Ammon's horn (tissue), 1 donor: ENCODE measurements around the gene NTRK2.

Experiments used
- DNase-seq: peaks from one replicate; pipeline ENCODE4 v3.0.0-alpha.2; 2016; ENCODE audit warnings: low spot score

Gene NTRK2

DNA sequence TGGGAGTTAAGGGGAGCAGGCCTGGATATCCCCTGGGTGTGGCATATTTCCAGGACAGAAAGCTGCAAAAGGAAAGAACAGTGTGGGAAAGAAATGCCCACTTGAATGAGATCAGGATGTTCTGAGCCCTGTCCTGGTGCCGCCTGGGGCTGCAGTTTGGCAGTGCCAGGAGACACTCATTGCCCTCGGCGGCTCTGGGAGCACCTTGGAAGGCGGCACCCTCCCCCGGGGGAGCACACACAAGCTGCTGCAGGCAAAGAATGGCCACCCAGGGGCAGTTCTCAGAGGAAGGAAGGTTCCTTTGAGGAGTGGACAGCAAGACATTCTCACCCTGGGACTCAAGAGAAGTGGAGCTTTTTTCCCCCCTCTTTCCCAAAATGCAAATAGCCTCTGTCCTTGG is 305.3 kb downstream of the NTRK2 start:
- DNase-seq = peak; percentile 81

DNA sequence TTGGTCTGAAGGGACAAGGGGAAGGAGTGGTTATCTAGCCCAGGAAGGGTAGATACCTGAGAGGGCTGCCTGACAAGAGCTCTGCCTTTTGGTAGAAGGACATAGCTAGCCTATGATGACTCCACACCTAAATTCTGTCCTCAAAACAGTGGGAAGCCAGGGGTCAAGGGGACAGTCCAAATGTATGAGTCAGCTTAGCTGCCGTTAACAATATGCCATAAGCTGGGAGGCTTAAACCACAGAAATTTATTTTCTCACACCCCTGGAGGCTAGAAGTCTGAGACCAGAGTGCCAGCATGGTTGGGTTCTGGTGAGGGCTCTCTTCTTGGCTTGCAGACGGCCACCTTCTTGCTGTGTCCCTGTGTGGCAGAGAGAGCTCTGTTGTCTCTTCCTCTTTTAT is 306.4 kb downstream of the NTRK2 start:
- no peak for DNase-seq

- no peak for DNase-seq
Observed at GRCh38 chr9:84978661-84979060, 309.1 kb downstream of the NTRK2 start.

DNA sequence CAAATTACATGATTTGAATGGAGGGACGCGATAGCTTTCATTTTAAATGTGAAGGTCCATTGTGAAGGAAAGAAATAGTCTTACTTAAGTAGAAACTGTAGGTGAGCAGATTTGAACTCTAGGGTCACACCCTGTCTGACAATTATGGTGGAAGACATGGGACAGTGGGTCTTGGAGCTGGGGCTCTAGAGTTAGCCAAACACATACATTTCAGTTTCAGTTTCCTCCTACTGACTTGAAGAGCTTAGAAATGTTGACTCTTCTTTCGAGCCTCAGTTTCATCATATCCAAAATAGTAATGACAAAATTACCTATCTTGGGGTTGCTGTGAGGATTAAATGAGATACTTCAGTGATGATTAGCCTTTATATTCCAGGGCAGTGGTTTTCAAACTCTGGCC is 314.2 kb downstream of the NTRK2 start:
- no peak for DNase-seq

DNA sequence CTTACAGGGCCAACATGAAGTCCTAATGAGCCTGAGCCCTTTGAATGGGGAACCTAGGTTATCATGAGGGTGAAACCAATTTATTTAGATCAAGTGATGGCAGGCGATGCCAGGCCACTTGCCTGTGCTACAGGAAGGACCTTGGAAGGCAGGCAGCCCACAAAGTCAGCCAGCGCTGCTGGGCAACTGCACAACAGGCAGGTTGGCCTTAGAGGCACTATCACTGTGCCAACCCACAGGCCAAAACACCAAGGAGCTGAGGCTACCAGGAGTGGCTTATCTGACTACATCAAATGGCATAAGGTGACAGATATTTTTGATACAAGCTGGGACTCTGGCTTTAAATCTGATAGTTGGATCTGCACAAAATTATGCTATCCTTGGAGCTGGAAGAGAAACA is 319.1 kb downstream of the NTRK2 start:
- DNase-seq = no peak

DNA sequence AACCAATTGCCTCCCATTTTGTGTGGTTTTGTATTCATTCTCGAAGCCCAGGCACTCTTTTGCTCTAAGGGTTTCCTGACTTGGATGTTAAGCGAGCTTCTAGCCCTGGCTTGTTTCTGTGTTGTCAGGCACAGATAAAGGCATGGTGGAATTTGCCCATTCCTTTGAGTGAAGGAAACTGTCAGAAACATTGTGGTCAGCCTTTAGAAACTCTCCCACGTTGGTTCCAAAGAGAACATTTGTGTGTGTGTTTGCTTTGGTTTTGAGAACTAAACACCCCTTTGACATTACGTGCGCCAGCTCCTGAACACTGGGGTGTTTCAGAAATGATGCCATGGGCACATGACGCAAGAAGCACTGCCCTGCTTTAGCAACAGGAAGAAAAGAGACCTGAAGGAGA is 320.9 kb downstream of the NTRK2 start:
- peak; percentile 90 for DNase-seq

DNA sequence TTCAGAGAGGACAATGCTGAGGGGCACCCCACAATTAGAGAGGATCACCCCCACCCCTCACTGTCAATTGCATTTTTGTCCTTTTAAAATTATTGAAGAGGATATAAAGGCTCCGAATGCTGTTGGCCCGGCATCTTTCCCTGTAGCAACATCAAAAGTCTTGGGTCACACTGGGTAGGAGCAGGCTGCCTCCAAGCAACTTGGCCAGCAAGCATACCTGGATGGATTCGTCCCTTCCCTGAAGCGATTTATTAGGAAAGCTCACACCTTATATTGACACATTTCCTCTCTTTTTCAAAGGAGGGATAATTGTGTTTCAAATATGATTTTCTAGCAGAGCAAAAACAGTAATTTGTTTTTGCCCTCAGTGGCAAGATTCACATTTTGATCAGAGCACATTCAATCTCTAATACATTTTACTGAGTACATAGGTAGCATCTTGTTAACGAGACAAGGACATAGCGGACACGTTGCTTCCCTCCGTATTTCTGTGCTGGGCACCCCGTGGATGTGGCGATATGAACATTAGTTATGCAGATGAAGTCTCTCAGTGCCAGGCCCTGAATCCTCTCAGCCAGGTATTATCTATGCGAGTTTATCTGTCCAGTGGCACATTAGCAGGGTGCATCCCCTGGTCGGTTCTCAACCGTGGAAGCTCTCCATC is 321.5 kb downstream of the NTRK2 start:
- DNase-seq = no peak

- DNase-seq = peak; percentile 90
Observed at GRCh38 chr9:84991514-84991870, 322.0 kb downstream of the NTRK2 start.

DNA sequence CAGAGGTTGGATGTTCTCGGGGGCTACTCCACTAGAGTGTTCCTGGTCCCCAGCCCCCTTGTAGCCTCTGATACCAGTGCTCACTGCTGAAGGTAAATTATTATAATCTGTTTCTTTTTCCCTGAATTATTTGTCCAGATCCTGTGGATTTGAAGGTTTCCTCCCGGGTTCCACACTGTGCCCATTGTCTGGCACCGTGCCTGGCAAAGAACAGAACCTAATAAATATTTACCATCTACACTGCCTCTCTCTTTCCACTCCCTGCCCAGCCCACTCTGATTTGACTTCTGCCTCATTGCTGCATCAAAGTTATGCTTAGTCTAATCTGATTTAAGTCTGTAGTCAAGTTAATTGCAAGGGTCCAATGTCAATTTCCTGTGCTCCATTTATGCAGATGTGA is 322.9 kb downstream of the NTRK2 start:
- DNase-seq = no peak

GRCh38 chr9:84993105-84993504 is 323.6 kb downstream of the NTRK2 start:
- DNase-seq = no peak

DNA sequence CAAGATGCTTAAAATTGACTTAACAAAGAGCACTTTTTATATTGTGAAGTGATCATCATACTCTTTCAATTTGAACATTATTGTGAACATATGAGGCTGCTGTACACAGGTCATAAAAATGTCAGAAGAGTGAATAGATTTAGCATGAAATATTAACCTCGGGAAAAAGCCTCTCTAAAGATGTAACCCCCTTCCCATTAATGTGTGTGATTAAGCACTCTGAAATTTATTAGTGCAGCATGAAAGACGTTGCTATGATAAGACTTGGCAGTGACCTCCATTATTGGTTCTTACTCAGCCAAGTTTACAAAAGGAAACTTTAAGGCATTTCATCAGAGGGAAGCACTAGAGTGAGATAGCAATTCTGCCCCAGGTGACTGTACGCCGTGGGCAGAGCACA is 326.5 kb downstream of the NTRK2 start:
- no peak for DNase-seq

DNA sequence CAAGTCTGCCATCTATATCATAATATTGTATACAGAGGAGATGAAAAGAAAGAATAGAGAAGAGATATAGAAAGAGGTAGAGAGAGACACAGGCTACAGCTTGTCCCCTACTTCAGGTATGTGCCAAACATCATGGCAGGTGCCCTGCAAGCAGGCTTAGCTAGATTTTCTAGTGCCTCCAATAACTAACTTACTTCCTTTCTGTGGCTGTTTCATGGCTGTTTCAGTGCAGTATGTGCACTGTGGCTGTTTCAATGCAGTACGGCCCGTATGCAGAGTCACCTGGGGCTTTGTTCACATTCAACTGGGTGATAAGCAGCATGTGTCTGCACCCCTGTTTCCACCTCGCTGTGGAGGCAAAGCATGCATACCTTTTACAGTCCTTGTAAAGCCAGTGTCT is 327.2 kb downstream of the NTRK2 start:
- DNase-seq = no peak

GRCh38 chr9:84997472-84997871 is 327.9 kb downstream of the NTRK2 start:
- no peak for DNase-seq

DNA sequence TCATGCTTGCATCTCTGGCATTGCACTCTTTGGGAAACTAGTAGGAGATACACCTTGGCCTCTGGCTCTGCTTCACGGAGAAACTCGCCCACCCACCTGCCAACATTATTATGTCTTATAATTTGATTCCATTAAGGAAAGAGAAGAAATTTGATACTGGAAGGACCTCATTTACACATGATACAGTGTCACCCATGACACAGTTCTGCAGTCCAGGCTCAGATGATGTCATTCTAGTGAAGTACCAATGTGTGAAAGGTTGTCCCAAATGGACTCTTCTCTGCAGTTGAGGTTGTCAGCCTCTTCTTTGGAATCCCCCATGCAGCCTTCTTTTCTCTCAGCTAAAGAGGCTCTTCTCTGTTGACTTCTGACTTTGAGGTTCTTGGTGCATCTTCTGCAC is 329.1 kb downstream of the NTRK2 start:
- no peak for DNase-seq

DNA sequence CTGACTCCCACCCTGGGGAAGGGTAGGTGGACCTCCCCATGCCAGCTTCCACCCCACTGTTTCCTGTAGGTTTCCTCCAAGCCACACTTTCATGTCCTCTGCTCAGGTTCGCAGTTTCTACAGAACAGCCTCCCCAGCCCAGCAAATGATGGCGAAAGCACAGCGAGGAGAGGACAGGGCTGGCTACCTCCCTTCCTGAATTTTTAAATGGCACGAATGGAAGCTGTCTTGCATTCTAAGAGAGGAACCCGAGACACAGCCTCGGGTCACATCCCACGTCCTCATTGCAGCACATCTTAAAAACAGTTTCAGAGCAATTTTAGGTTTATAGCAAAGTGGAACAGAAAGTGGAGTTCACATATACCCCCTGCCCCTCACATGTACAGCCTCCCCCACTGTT is 330.3 kb downstream of the NTRK2 start:
- no peak for DNase-seq

GRCh38 chr9:85001925-85002324 is 332.4 kb downstream of the NTRK2 start:
- DNase-seq = no peak

GRCh38 chr9:85004818-85005413 is 335.4 kb downstream of the NTRK2 start:
- no peak for DNase-seq

GRCh38 chr9:85007748-85008147 is 338.2 kb downstream of the NTRK2 start:
- DNase-seq = no peak

DNA sequence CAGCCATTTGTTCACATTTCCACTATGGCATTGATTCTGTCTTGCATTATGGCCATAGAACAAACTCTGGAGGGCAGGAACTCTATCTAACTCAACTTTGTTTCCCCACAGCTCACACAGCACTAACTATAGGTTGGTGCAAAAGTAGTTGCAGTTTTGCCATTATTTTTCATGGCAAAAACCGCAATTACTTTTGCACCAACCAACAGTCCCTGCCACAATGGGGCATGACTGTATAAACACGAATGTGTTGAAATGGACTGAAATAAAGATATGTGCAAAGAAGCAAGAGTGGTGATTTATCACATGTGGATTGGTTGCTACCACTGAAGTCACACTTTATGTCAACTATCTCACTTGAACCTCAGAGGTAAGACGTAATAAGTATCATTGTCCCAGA is 338.7 kb downstream of the NTRK2 start:
- DNase-seq = no peak

- no peak for DNase-seq
Observed at GRCh38 chr9:85009251-85009650, 339.7 kb downstream of the NTRK2 start.

DNA sequence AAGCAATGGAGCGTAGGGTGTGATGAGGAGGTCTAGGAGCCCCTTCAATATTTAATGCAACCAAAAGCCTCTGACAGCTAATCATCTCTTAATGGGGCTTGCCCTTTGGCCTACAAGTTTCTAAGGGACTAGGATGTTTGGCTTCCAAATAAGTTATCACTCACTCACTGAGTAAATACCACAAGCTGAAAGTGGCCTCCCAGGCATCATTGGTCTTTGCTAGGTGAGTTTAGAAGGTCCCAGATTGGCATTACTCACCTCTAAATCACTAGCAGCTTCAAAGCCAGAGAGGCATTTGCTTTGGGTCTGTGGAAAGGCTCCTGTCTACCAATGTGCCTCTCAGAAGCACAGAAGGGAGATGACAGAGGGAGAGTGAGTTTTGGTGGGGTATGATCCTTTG is 344.2 kb downstream of the NTRK2 start:
- no peak for DNase-seq

DNA sequence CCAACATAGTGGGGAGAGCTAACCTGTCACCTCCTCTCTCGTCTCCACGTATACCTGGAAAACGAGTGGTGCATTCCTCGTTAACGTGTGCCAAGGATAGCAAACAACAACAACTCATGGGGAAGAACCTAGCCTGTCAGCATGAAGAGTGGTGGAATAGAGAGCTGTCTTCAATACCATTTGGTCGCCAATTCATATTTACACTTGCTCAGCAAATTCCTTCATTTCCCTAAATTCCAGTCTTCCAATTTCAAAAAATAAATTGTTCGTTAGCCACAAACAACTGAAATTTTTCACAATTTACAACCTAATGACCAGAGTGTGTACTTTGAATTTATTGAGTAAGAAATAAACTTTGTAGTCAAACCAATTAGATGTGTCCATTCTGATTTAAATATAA is 344.8 kb downstream of the NTRK2 start:
- no peak for DNase-seq

DNA sequence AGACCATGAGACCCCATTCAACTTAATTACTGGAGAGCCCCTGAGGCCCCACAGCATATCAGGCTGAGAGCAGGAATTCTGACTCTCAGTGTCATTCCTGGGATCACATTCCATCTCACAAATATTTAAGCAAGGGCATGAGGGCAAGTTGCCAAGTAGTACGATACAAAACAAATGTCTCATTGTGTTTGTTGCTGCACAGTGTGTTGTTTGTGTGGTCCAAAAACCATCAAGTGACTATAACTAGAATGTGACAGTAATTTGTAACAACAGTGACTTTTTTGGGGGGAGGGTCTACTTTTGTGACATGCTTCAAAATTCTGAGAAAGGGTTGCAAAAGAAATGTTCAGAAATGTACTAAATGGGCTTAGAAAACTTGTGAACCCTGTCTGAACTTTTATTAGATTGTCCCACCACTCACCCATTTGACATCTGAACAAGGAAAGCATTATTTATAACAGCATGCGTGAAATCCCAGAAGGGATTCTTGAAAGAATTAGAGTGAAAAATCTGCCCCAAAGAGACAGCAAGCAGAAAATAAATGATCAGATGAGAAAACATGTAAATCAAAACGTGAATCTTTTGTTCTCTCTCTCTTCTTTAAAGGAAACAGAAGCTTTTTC is 347.0 kb downstream of the NTRK2 start:
- DNase-seq = peak; percentile 86

DNA sequence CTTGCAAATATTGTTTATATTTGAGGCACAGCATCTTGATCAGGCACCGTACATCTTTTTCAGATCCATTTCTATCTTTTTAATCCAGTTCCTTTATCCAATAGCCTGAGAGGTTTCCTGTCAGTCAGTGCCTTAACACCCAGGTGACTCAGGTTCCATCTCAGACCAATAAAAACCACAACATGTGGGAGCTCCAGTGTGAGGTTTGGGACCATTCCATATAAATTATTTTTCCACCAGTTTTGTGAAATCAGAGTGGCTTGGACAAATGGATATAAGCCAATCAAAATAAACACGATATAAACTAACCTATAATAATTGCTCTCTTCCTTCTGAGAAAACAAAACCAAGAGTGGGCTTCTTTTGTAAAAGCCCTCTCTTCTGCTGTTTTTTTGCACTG is 351.3 kb downstream of the NTRK2 start:
- no peak for DNase-seq
